Right lobe of liver (tissue), 6 donors: Measurements from ENCODE around the gene TRIP11. TPM values are rescaled to one million over a fixed set of nuclear protein-coding genes. Genes with fewer than 3 reads are reported as not detected.

ENCODE experiments used
- ATAC-seq, 4 donors: fragments of 200-7000 bp; cut with Tn5 transposase; one replicate each; pipeline ENCODE4 v1.9.1; 2020; ENCODE audit warnings: mild to moderate bottlenecking in 4 of 4, moderate library complexity in 4 of 4
- DNase-seq, 3 donors: peaks; one replicate each; pipeline ENCODE4 v3.0.0-alpha.2; 2020
- H3K27ac ChIP-seq, 3 donors: fragments of 200-600 bp; one replicate each; pipeline ENCODE4 v1.8.0; 2022
- H3K27me3 ChIP-seq, 2 donors: fragments of 200-600 bp; one replicate each; pipeline ENCODE4 v1.8.0; 2022
- H3K36me3 ChIP-seq, 4 donors: fragments of 200-600 bp; sonication (generic) in 1 of 4; one replicate each; pipeline versions ENCODE4 v1.5.1 to v1.8.0; 2017 to 2022; ENCODE audit warnings: control low read depth in 1 of 4
- H3K4me1 ChIP-seq, 4 donors: fragments of 200-600 bp; sonication (generic) in 1 of 4; one replicate each; pipeline versions ENCODE4 v1.5.1 to v1.8.0; 2017 to 2022; ENCODE audit warnings: control low read depth in 1 of 4
- H3K4me3 ChIP-seq, 3 donors: fragments of 200-600 bp; one replicate each; pipeline ENCODE4 v1.8.0; 2022
- H3K9me3 ChIP-seq, 4 donors: fragments of 200-600 bp; sonication (generic) in 1 of 4; one replicate each; pipeline versions ENCODE4 v1.5.1 to v1.8.0; 2017 to 2022; ENCODE audit warnings: control low read depth in 1 of 4
- CTCF ChIP-seq, 4 donors: fragments of 200-600 bp in 3 of 4; fragments of 450-650 bp in 1 of 4; IDR thresholded peaks; one replicate each; pipeline versions ENCODE4 v1.5.1 to v1.8.0; 2016 to 2022; ENCODE audit warnings: antibody characterized with exemption in 4 of 4, mild to moderate bottlenecking in 2 of 4
- POLR2A ChIP-seq: fragments of 450-650 bp; IDR thresholded peaks from one replicate; pipeline ENCODE4 v1.6.1; 2017; ENCODE audit warnings: antibody characterized with exemption, mild to moderate bottlenecking
- WGBS: methylation state at CpG from one replicate; pipeline ENCODE4 v1.1.6; 2018; ENCODE audit warnings: low coverage, low lambda C conversion rate; ENCODE audit not compliant: insufficient coverage; ENCODE audit errors: missing lambda C conversion rate; 5-methylcytosine and 5-hydroxymethylcytosine counted together
- intact Hi-C, 2 donors: fragments of 100-400 bp; cut with DNase I; formaldehyde crosslinking; loops; one replicate each; pipeline versions ENCODE4 v1.11.2 to v1.14.1; 2022
- total RNA-seq, 6 experiments: library from RNA; depleted of rRNA in 2 of 6; stranded (reverse); fragments of >200 nt in 2 of 6; fragmentation: NEBNext Ultra II Directional in 3 of 6; extraction: Animal tissue kit (Norgen Biotek cat#: 25700) in 3 of 6; gene quantifications; one replicate each; pipeline versions ENCODE4 v1.1.0 to v1.2.4, GENCODE V29; 2016 to 2023
- donor health status: DM: no; HTN: yes; CAD: no.
- donor health status: DM: no; HTN: no; CAD: no.
- donor health status: DM: no; HTN: no; CAD: no.
- donor health status: DM: no; HTN: yes; CAD: no.
- donor health status: DM: no; HTN: yes; CAD: no.

Gene TRIP11
- total RNA-seq, 6 experiments from 2014 or later = 18.4 to 36.1 (median 33.2) TPM

DNA sequence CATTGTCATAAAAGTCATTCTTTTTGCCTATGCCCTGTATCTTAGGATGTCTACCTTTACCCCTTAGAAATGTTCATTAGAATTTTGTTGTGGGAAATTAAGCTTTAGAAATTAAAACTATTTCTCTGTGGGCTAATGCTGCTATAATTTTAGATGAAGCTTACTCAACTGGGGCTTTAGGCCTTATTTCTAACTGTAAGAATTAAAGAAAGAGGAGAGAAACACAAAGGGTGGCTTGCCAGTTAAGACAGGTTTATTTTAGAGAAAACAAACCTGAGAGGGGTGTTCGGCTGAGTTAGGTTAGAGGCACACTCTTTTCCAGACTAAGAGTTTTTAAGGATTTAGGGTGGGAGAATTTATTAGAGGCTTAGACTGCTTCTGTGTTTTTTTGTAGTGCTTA lies 6.4 kb downstream of the TRIP11 start:
- 100% methylated on average over 1 of the region's 1 CpG for WGBS
- H3K4me3 ChIP-seq = no peak overlapping the region
- TF ChIP-seq POLR2A (no peak), CTCF (IDR thresholded peaks at IDR 0.05) (no peak)
- ATAC-seq = no peak
- no peaks in the 10 kb centered on the region for H3K9me3 ChIP-seq
- no peak for DNase-seq
- peaks cover 0 to 19% (median 5%) of the 10 kb centered on the region in 4 donors for H3K36me3 ChIP-seq
- intact Hi-C loops = no loop called here
- no peak overlapping the region for H3K27ac ChIP-seq
- H3K4me1 ChIP-seq = peaks cover 0 to 24% (median 10%) of the 10 kb centered on the region in 4 donors
- no peaks in the 10 kb centered on the region for H3K27me3 ChIP-seq

DNA sequence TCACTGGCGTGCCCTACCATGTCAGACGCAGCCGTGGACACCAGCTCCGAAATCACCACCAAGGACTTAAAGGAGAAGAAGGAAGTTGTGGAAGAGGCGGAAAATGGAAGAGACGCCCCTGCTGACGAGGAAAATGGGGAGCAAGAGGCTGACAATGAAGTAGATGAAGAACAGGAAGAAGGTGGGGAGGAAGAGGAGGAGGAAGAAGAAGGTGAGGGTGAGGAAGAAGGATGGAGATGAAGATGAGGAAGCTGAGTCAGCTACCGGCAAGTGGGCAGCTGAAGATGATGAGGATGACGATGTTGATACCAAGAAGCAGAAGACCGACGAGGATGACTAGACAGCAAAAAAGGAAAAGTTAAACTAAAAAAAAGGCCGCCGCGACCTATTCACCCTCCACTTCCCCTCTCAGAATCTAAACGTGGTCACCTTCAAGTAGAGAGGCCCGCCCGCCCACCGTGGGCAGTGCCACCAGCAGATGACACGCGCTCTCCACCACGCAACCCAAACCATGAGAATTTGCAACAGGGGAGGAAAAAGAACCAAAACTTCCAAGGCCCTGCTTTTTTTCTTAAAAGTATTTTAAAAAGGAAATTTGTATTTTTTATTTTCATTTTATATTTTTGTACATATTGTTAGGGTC lies 13.2 kb downstream of the TRIP11 start:
- H3K4me1 ChIP-seq = no peaks in the 10 kb centered on the region
- no peaks in the 10 kb centered on the region for H3K27me3 ChIP-seq
- no peak for ATAC-seq
- H3K27ac ChIP-seq = no peak overlapping the region
- intact Hi-C loops = no loop called here
- H3K36me3 ChIP-seq = peaks cover 0 to 19% (median 4%) of the 10 kb centered on the region in 4 donors
- H3K9me3 ChIP-seq = no peaks in the 10 kb centered on the region
- TF ChIP-seq POLR2A = no peak
- no peak for TF ChIP-seq CTCF (IDR thresholded peaks at IDR 0.05)
- no peak for DNase-seq
- no peak overlapping the region for H3K4me3 ChIP-seq
- 94% methylated on average over 9 of the region's 21 CpGs for WGBS

- WGBS = 42% methylated on average over 1 of the region's 1 CpG
Measured at GRCh38 chr14:92022036-92022435, 17.8 kb downstream of the TRIP11 start.

DNA sequence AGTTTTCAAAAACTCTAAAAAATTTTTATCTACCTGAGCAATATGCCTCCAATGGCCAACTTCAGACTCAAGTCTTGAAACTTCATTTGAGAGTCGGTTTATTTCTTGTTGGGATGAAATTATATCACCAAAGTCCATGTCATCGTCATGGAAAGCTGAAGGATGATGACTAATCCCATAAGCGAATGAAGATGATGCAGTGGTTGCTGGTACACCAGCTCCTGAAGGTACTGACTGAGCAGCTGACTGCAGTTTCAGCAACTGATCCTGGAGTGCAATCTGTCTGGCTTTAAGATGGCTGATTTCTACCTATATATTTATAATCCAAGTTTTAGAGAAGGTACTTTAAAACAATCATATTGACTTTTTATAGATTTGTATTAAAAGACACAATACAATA lies 18.3 kb downstream of the TRIP11 start:
- H3K9me3 ChIP-seq = no peaks in the 10 kb centered on the region
- ATAC-seq (no peak), DNase-seq (no peak)
- no peaks in the 10 kb centered on the region for H3K4me1 ChIP-seq
- H3K36me3 ChIP-seq = peaks cover 0 to 30% (median 8%) of the 10 kb centered on the region in 4 donors
- no peak overlapping the region for H3K27ac ChIP-seq
- H3K27me3 ChIP-seq = no peaks in the 10 kb centered on the region
- intact Hi-C loops = no loop called here
- WGBS = 95% methylated on average over 3 of the region's 3 CpGs
- H3K4me3 ChIP-seq = no peak overlapping the region
- TF ChIP-seq POLR2A = no peak
- no peak for TF ChIP-seq CTCF (IDR thresholded peaks at IDR 0.05)

More at GRCh38 chr14:92022036-92022435, 17.8 kb downstream of the TRIP11 start:
- Histone ChIP-seq H3K36me3 (peaks cover 0 to 25% (median 6%) of the 10 kb centered on the region in 4 donors), H3K4me3 (no peak overlapping the region), H3K27ac (no peak overlapping the region), H3K9me3 (no peaks in the 10 kb centered on the region), H3K27me3 (no peaks in the 10 kb centered on the region), H3K4me1 (no peaks in the 10 kb centered on the region)
- TF ChIP-seq POLR2A (no peak), CTCF (IDR thresholded peaks at IDR 0.05) (no peak)
- ATAC-seq = no peak
- intact Hi-C loops = no loop called here
- DNase-seq = no peak
